ENCODE measurements around the gene NID2. TPM values are rescaled to one million over a fixed set of nuclear protein-coding genes. Genes with fewer than 3 reads are reported as not detected.

The NID2 gene
- total RNA-seq, 4 donors from 2014 or later, result 8.2 to 75.5 (median 17.6) TPM

DNA sequence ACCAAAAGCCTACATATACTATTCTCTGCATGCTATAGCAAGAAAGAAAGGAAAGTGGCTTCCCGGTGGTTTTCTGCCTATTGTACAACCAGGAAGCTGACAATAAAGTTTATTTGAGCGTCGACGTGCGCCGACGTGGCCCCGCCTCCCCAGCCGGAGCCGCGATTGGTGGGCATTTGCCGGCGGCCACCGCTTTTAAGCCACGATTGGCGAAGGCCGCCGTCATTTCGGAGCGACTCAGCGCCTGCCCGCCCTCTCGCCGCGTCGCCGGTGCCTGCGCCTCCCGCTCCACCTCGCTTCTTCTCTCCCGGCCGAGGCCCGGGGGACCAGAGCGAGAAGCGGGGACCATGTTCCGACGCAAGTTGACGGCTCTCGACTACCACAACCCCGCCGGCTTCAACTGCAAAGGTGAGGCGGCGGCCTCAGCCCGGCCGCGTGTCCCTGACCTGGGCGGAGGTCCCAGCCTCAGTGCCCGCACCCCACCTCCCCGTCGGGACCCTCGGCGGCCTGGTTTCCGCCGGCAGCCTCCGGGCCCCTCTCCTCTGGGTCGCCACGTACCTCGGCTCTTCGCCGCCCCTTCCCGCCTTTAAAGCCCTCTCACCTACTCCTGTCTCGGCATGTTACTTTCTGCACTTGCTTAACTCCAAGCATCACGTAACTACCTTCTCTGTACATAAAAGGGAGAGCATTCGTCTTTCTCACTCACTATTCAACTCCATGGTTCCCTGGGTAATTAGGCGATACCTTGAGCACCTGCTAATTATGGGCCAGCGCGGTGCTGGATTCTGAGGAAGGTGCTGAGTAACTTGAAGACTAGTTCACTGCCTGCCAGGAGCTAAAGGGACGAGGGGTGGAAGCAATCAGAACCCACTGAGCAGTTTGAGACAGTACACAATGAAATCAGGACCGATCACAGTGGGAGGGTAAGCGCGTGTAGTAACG lies 79.3 kb downstream of the NID2 start, which contains the start of gene RTRAF:
RTRAF (plus strand) TSS at position 254 of the 942 bp plus-strand sequence; CDS start at position 348, 94 bp downstream.
- TF ChIP-seq, protein P1, sequence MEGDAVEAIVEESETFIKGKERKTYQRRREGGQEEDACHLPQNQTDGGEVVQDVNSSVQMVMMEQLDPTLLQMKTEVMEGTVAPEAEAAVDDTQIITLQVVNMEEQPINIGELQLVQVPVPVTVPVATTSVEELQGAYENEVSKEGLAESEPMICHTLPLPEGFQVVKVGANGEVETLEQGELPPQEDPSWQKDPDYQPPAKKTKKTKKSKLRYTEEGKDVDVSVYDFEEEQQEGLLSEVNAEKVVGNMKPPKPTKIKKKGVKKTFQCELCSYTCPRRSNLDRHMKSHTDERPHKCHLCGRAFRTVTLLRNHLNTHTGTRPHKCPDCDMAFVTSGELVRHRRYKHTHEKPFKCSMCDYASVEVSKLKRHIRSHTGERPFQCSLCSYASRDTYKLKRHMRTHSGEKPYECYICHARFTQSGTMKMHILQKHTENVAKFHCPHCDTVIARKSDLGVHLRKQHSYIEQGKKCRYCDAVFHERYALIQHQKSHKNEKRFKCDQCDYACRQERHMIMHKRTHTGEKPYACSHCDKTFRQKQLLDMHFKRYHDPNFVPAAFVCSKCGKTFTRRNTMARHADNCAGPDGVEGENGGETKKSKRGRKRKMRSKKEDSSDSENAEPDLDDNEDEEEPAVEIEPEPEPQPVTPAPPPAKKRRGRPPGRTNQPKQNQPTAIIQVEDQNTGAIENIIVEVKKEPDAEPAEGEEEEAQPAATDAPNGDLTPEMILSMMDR (IDR thresholded peaks at IDR 0.05; ENCODE audit: low read depth), result no peak

DNA sequence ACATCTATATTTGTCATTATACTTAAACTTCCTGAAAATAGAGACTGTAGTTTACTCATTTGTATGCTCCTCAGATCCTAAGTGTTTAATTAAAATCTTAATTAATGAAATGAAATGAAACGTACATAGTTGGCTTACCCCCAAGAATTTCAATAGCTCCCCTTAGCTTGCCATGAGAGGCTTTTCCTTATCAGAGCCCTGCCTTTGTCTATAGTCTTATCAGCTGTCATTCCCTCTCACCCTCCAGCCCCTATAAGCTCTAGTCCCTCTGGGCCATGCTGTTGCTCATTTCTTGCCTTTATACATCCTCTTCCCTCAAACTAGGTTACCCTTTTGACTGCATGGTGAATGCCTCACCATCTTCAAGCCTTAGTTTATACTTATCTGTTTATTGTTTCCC lies 80.6 kb downstream of the NID2 start:
- TF ChIP-seq, protein P1 (IDR thresholded peaks at IDR 0.05; ENCODE audit: low read depth), result no peak

DNA sequence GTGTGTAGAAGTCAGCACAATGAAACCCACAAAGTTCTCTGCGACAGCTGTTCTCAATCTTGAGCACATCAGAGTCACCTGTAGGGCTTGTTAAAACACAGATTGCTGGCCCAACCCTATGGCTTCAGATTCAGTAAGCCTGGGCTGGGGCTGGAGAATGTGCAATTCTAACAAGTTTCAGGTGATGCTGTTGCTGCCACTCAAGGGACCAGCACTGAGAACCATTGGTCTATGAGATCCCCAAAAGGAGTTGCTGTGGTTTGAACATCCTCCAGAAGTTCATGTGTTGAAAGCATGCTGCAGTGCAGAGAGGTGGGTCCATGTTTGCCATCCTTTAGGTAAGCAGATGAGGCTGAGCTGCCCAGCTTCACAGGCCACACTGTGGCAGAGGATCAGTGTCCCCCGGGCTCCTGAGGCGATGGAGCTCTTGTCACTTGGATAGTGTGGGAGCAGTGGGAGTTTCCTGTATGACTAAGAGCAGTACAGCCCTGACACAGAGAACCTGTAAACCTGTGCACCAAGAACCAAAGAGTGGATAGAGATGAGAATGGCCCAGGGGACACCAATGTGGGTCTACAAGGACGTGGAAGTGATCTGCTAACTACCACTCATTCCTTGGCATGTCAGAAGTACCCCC lies 87.5 kb downstream of the NID2 start:
- TF ChIP-seq, protein P1 (IDR thresholded peaks at IDR 0.05; ENCODE audit: low read depth), result no peak

DNA sequence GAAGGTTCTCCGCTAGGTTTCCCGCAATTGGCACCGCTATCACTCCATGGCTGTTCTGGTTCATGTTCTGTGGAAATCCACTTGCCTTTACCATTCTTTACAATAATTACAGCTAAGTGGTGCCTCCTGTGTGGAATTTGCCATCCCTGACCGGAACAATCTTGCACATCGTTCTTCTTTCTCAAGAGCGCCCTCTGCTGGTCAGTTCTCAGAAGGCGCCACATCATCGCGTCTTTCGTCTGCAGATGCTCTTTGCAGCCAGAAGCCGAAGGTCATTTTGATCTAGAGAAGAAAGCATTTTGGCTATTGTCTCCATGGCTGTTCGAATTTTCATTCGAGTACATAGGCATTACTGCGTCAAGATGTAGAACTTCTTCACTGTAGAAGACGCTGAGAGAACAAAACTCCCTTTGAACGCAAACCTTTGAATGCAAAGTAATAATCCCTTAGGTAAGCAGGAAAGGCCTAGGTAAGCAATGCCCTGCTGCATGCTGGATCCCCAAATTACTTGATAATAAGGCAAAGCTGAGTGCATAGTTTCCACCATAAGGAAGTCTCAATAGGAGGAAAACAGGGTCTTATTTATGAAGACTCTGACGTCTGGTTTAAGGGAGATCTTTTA lies 89.7 kb downstream of the NID2 start:
- TF ChIP-seq, protein P1 (IDR thresholded peaks at IDR 0.05; ENCODE audit: low read depth), result no peak

DNA sequence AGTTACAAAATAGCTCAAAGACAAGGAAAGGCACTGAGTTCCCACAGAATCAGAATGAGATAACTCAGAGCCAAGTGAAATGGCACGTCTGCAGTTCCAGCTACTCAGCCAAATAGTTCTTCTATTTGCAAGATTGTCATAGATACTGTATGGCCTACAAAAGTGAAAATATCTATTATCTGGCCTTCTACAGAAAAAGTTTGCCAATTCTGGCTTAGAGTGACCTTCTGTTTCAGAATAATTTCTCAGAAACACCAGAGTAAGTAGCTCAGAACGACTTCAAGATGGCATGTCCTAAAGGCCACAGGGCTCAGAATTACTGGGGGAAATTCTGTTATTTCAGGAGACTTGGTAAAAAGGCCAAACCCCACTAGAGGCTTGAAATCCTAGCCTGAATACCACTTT lies 90.2 kb downstream of the NID2 start:
- TF ChIP-seq, protein P1 (IDR thresholded peaks at IDR 0.05; ENCODE audit: low read depth), result no peak

DNA sequence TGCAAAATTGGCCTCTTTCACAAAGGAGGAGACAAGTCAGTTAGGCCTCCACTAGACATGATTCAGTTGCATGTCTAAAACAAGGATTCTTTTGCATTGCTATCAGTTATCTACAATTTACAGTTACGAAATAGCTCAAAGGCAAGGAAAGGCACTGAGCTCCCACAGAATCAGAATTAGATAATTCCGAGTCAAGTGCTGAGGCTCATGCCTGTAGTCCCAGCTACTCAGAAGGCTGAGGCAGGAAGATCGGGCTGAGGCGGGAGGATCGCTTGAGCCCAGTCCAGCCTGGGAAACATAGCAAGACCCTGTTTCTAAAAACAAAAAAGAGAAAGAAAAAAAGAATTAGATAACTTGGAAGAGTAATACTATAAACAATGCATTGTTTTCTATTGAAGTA lies 91.8 kb downstream of the NID2 start:
- TF ChIP-seq, protein P1 (IDR thresholded peaks at IDR 0.05; ENCODE audit: low read depth), result no peak

DNA sequence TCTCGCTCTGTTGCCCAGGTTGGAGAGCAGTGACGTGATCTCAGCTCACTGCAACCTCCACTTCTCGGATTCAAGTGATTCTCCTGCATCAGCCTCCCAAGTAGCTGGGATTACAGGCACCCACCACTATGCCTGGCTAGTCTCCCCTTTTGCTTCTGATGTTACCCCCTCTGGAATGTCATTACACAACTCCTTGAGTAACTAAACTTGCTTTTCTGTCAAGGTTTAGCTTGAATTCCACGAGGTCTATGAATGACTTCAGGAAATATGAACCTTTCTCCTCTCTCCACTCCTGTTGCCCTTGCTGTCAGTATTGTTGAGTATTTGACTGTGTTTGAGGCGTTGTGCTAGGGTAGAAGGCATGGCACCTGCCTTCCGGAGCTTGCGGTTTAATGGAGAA lies 96.3 kb downstream of the NID2 start:
- TF ChIP-seq, protein P1 (IDR thresholded peaks at IDR 0.05; ENCODE audit: low read depth), result no peak

Data from subcutaneous adipose tissue (tissue), 4 donors.